Heart left ventricle (tissue), 16 donors: ENCODE results near the gene APC. TPM values are rescaled to one million over a fixed set of nuclear protein-coding genes. Genes with fewer than 3 reads are reported as not detected.

ENCODE experiments used
- ATAC-seq, 4 donors: fragments of 200-7000 bp; cut with Tn5 transposase; one replicate each; pipeline ENCODE4 v1.9.1; 2020 to 2022; ENCODE audit warnings: moderate library complexity in 4 of 4, mild to moderate bottlenecking in 3 of 4, moderate number of reproducible peaks in 1 of 4
- DNase-seq, 5 donors: peaks; one replicate each; pipeline ENCODE4 v3.0.0-alpha.2; 2020
- H3K27ac ChIP-seq, 12 donors: fragments of 200-600 bp; sonication (generic) in 4 of 12; one replicate each; pipeline versions ENCODE4 v1.5.0 to v1.8.0; 2016 to 2022; ENCODE audit warnings: mild to moderate bottlenecking in 2 of 12
- H3K27me3 ChIP-seq, 9 donors: fragments of 200-600 bp; sonication (generic) in 2 of 9; one replicate each; pipeline versions ENCODE4 v1.5.1 to v1.8.0; 2016 to 2022; ENCODE audit warnings: mild to moderate bottlenecking in 3 of 9
- H3K36me3 ChIP-seq, 9 donors: fragments of 200-600 bp; sonication (generic) in 2 of 9; one replicate each; pipeline versions ENCODE4 v1.5.0 to v1.8.0; 2018 to 2022; ENCODE audit warnings: mild to moderate bottlenecking in 2 of 9
- H3K4me1 ChIP-seq, 12 donors: fragments of 200-600 bp; sonication (generic) in 4 of 12; one replicate each; pipeline versions ENCODE4 v1.5.0 to v1.8.0; 2016 to 2022; ENCODE audit warnings: mild to moderate bottlenecking in 3 of 12
- H3K4me3 ChIP-seq, 12 donors: fragments of 200-600 bp; sonication (generic) in 4 of 12; one replicate each; pipeline versions ENCODE4 v1.5.0 to v1.8.0; 2017 to 2022; ENCODE audit warnings: mild to moderate bottlenecking in 9 of 12, moderate library complexity in 4 of 12
- H3K9me3 ChIP-seq, 12 donors: fragments of 200-600 bp; sonication (generic) in 4 of 12; one replicate each; pipeline versions ENCODE4 v1.5.0 to v1.8.0; 2016 to 2022; ENCODE audit warnings: mild to moderate bottlenecking in 1 of 12
- CTCF ChIP-seq, 12 donors: fragments of 200-600 bp; sonication (generic) in 4 of 12; IDR thresholded peaks; one replicate each; pipeline versions ENCODE4 v1.5.0 to v1.8.0; 2018 to 2022; ENCODE audit warnings: antibody characterized with exemption in 12 of 12, mild to moderate bottlenecking in 5 of 12
- POLR2A ChIP-seq, 2 donors: fragments of 450-650 bp; IDR thresholded peaks; one replicate each; pipeline ENCODE4 v1.6.1; 2017; ENCODE audit warnings: antibody characterized with exemption in 2 of 2, mild to moderate bottlenecking in 2 of 2, moderate library complexity in 2 of 2
- WGBS, 4 donors: extraction: QIAGEN DNeasy Blood & Tissue Kit in 2 of 4; methylation state at CpG; one replicate each; pipeline versions ENCODE4 v1.1.5 to v1.1.7; 2013 to 2018; 5-methylcytosine and 5-hydroxymethylcytosine counted together
- intact Hi-C, 10 donors: fragments of 100-400 bp; cut with DNase I; formaldehyde crosslinking; loops; one replicate each; pipeline versions ENCODE4 v1.11.1 to v1.14.2; 2022
- polyA plus RNA-seq, 2 donors: library from polyadenylated mRNA; stranded (reverse); fragments of 200-250 nt; gene quantifications; one replicate each; pipeline ENCODE4 v1.2.3, GENCODE V29; 2013
- total RNA-seq, 9 donors: library from RNA; depleted of rRNA in 2 of 9; stranded (reverse); fragments of >200 nt in 2 of 9; fragmentation: NEBNext Ultra II Directional in 3 of 9; extraction: Animal tissue kit (Norgen Biotek cat#: 25700) in 3 of 9; gene quantifications; one replicate each; pipeline versions ENCODE4 v1.1.0 to v1.2.4, GENCODE V29; 2016 to 2023
- donor health status: ischemic (EF 13 %, LVEDD 7.1; RV severe dilation, severe dysfunction).
- donor health status: healthy with polysubstance abuse.
- donor health status: DM: no; HTN: yes; CAD: no.
- donor health status: DM: no; HTN: no; CAD: no.
- donor health status: ischemic (EF 25% LVEDD 6.9; RV normal size, moderate dysfunction).
- donor health status: ischemic (EF 25% LVEDD 5.7; RV mildly dilated, moderate dysfunction).
- donor health status: healthy.
- donor health status: DM: yes; HTN: yes; CAD: no.
- donor health status: ischemic (EF 35%, LVEDD 5.7; RV mildly dilated, moderate dysfunction).
- donor health status: nonischemic (EF 11% LVEDD 7.7; RV severe dilation, severe dysfunction).
- donor health status: DM: yes; HTN: yes; CAD: no.
- donor health status: PGD.
- donor health status: ischemic (EF 29% LVEDD 5.4; RV normal size, mild dysfunction).
- donor health status: nonischemic (EF 23%, LVEDD 6.1; RV moderate dilation, normal function).

The APC gene
- total and polyA plus RNA-seq, 11 donors: 3.8 to 65.3 (median 37.4) TPM

- Histone ChIP-seq H3K9me3 (peaks cover 0 to 16% (median 0%) of the 10 kb centered on the region in 12 donors), H3K4me3 (no peak overlapping the region), H3K27ac (no peak overlapping the region), H3K4me1 (peaks cover 0 to 19% (median 4%) of the 10 kb centered on the region in 12 donors), H3K27me3 (no peaks in the 10 kb centered on the region), H3K36me3 (no peaks in the 10 kb centered on the region)
- WGBS, 4 donors: 60 to 74% (median 64%) methylated on average over 1 of the region's 1 CpG
- TF ChIP-seq POLR2A (IDR thresholded peaks at IDR 0.05): no peak
- TF ChIP-seq CTCF (IDR thresholded peaks at IDR 0.05): no peak
- intact Hi-C loops: no loop called here
- ATAC-seq (no peak), DNase-seq (no peak)
Measured at GRCh38 chr5:112717506-112718082, 20.1 kb upstream of the APC start.

GRCh38 chr5:112718344-112718743, 19.3 kb upstream of the APC start:
- no peaks in the 10 kb centered on the region for H3K36me3 ChIP-seq
- no peak for DNase-seq
- no peak overlapping the region for H3K4me3 ChIP-seq
- peaks cover 0 to 22% (median 8%) of the 10 kb centered on the region in 12 donors for H3K4me1 ChIP-seq
- no peak for TF ChIP-seq POLR2A (IDR thresholded peaks at IDR 0.05)
- TF ChIP-seq CTCF (IDR thresholded peaks at IDR 0.05): no peak
- peaks cover 0 to 16% (median 0%) of the 10 kb centered on the region in 12 donors for H3K9me3 ChIP-seq
- WGBS, 4 donors: 82 to 91% (median 90%) methylated on average over 2 of the region's 2 CpGs
- no peak for ATAC-seq
- intact Hi-C loops: no loop called here
- no peak overlapping the region for H3K27ac ChIP-seq
- no peaks in the 10 kb centered on the region for H3K27me3 ChIP-seq

GRCh38 chr5:112720576-112720975, 17.1 kb upstream of the APC start:
- WGBS, 4 donors: 80 to 94% (median 92%) methylated on average over 2 of the region's 2 CpGs
- no peak overlapping the region for H3K27ac ChIP-seq
- no peaks in the 10 kb centered on the region for H3K27me3 ChIP-seq
- intact Hi-C loops: no loop called here
- DNase-seq (no peak), ATAC-seq (no peak)
- peaks cover 0 to 16% (median 0%) of the 10 kb centered on the region in 12 donors for H3K9me3 ChIP-seq
- peaks cover 0 to 36% (median 9%) of the 10 kb centered on the region in 12 donors for H3K4me1 ChIP-seq
- TF ChIP-seq CTCF (IDR thresholded peaks at IDR 0.05) (no peak), POLR2A (IDR thresholded peaks at IDR 0.05) (no peak)
- H3K36me3 ChIP-seq: no peaks in the 10 kb centered on the region
- no peak overlapping the region for H3K4me3 ChIP-seq

GRCh38 chr5:112724901-112725300, 12.8 kb upstream of the APC start:
- Histone ChIP-seq H3K36me3 (no peaks in the 10 kb centered on the region), H3K27me3 (no peaks in the 10 kb centered on the region), H3K9me3 (peaks cover 0 to 10% (median 0%) of the 10 kb centered on the region in 12 donors), H3K27ac (no peak overlapping the region), H3K4me1 (peaks cover 0 to 24% (median 9%) of the 10 kb centered on the region in 12 donors), H3K4me3 (no peak overlapping the region)
- intact Hi-C loops: no loop called here
- no peak for TF ChIP-seq CTCF (IDR thresholded peaks at IDR 0.05)
- no peak for TF ChIP-seq POLR2A (IDR thresholded peaks at IDR 0.05)
- WGBS, 4 donors: 60 to 86% (median 74%) methylated on average over 4 of the region's 4 CpGs
- DNase-seq: no peak
- no peak for ATAC-seq
